WERI-Rb-1 (cell line): Measurements from ENCODE around the gene PRM2.

ENCODE experiments used
- DNase-seq: peaks from one replicate; pipeline ENCODE4 v3.0.0-alpha.2; 2020
- H3K27ac ChIP-seq: fragments of 250-450 bp; sonication (Bioruptor Pico); 2 replicates; pipeline ENCODE4 v1.5.1; 2020; ENCODE audit warnings: mild to moderate bottlenecking, moderate library complexity
- H3K27me3 ChIP-seq: fragments of 250-450 bp; sonication (Bioruptor Pico); 2 replicates; pipeline ENCODE4 v1.5.1; 2021; ENCODE audit warnings: mild to moderate bottlenecking, low read depth, moderate library complexity; ENCODE audit not compliant: insufficient read depth, severe bottlenecking
- H3K36me3 ChIP-seq: fragments of 250-450 bp; sonication (Bioruptor Pico); 2 replicates; pipeline ENCODE4 v1.5.1; 2020; ENCODE audit warnings: mild to moderate bottlenecking, moderate library complexity
- H3K4me3 ChIP-seq: 2 replicates; pipeline ENCODE4 v1.5.1; 2011; ENCODE audit warnings: low read depth, mild to moderate bottlenecking, control low read depth, low read length
- H3K9me3 ChIP-seq: fragments of 250-450 bp; sonication (Bioruptor Pico); 2 replicates; pipeline ENCODE4 v1.5.1; 2021; ENCODE audit warnings: mild to moderate bottlenecking, moderate library complexity; ENCODE audit not compliant: severe bottlenecking
- TF ChIP-seq, protein P1 (sequence below): IDR thresholded peaks from 2 replicates; pipeline ENCODE4 v1.5.1; 2011; ENCODE audit warnings: low read depth, mild to moderate bottlenecking, control low read depth, inconsistent platforms, low read length

PRM2 gene

DNA sequence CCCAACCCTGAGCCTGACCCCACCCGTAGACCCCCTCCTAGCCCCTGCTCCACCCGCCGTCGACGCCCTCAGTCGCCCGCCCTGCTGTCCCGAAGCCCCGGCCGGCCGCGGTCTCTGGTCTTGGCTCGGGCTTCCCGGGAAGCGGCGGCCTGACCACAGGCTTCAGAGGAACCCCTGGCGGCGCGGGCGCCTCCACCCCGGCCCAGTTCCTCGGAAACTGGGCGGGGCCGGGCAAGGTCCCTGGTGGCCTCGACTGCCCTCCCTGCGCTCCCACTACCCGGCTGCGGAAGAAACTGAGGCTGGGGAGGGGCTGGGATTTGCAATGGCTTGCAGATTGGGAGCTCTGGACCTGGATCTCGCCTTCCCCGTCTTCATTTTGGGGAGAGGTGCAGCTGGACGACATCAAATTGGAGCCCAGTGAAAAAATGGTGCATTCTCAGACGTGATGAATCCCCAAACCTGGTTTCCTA, 19.6 kb downstream of the PRM2 start:
- Histone ChIP-seq H3K36me3 (no peaks in the 10 kb centered on the region; the same call in 1 of the 2 replicates), H3K9me3 (no peaks in the 10 kb centered on the region), H3K27me3 (no peaks in the 10 kb centered on the region), H3K4me3 (peak overlapping the region; percentile 78), H3K27ac (peak overlapping the region; percentile 83)
- peak; percentile 38 for DNase-seq
- TF ChIP-seq, protein P1, sequence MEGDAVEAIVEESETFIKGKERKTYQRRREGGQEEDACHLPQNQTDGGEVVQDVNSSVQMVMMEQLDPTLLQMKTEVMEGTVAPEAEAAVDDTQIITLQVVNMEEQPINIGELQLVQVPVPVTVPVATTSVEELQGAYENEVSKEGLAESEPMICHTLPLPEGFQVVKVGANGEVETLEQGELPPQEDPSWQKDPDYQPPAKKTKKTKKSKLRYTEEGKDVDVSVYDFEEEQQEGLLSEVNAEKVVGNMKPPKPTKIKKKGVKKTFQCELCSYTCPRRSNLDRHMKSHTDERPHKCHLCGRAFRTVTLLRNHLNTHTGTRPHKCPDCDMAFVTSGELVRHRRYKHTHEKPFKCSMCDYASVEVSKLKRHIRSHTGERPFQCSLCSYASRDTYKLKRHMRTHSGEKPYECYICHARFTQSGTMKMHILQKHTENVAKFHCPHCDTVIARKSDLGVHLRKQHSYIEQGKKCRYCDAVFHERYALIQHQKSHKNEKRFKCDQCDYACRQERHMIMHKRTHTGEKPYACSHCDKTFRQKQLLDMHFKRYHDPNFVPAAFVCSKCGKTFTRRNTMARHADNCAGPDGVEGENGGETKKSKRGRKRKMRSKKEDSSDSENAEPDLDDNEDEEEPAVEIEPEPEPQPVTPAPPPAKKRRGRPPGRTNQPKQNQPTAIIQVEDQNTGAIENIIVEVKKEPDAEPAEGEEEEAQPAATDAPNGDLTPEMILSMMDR = no peak

DNA sequence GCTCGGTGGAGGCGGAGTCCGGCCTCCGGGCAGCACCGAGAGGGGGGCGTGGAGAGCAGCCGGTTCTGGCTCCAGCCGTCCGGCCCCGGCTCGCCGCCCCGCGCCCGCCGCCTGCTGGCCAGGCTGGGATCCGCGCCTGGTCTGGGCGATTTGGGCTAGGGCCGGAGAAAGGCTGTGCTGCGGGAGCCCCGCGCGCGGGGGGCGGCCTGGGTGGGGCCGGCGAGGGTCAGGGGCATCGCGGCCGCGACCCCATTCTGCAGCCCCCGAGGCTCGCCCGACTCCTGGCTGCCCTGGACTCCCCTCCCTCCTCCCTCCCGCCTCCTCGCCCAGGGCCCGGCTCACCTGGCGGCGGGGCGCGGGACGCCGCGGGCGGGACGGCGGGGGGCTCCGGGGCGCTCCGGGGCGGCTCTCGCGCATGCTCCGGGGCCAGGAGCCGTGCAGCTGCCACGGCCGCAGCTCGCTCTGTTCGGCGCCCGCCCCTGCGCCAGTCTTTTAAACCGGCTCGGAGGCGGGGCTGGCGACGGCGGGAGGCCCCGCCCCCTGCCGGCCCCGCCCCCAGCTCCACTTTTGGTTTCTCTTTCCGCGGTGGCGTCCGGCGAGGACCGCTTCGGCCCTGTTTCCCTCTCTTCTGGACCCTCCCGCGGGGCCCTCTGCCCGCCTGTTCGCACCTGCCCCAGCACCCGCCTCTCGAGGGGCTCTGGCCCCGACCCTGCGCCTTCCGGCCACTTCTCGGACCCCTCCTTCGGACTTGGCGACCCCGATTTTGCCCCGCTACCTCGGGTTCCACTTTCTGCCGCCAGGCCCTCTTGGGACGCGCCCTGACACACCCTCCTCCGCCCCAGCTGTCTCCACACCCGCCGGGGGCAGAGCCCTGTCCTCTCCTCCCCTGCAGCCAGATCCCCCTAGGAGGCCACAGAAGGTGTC, 20.3 kb downstream of the PRM2 start, which contains the start of gene SOCS1:
TSS of gene SOCS1 (minus strand) at position 468 of the 924 bp plus-strand sequence. CDS start 726 bp downstream, outside the sequence.
- no peaks in the 10 kb centered on the region for H3K27me3 ChIP-seq
- no peaks in the 10 kb centered on the region; the same call in 1 of the 2 replicates for H3K36me3 ChIP-seq
- peak within 1 kb of the TSS; percentile 83 for H3K27ac ChIP-seq
- TF ChIP-seq, protein P1 = peak; percentile 82
- peak; percentile 85 for DNase-seq
- H3K9me3 ChIP-seq = no peaks in the 10 kb centered on the region
- peak within 1 kb of the TSS; percentile 78 for H3K4me3 ChIP-seq

DNA sequence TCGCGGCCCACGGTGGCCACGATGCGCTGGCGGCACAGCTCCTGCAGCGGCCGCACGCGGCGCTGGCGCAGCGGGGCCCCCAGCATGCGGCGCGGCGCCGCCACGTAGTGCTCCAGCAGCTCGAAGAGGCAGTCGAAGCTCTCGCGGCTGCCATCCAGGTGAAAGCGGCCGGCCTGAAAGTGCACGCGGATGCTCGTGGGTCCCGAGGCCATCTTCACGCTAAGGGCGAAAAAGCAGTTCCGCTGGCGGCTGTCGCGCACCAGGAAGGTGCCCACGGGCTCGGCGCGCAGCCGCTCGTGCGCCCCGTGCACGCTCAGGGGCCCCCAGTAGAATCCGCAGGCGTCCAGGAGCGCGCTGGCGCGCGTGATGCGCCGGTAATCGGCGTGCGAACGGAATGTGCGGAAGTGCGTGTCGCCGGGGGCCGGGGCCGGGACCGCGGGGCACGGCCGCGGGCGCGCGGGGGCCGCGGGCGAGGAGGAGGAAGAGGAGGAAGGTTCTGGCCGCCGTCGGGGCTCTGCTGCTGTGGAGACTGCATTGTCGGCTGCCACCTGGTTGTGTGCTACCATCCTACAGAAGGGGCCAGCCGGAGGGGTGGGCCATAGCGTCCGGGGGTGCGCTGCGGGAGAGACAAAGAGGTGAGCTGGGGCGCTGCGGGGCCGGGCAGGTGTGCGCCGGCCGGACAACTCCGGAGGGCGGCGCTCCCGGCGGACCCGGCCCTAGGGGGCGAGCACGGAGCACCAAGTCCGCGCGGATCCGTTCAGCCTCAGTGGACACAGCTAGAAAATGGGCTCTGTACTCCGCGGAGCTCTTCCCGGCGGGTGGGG, 21.2 kb downstream of the PRM2 start:
- peak overlapping the region; percentile 72 for H3K27ac ChIP-seq
- no peaks in the 10 kb centered on the region for H3K9me3 ChIP-seq
- H3K4me3 ChIP-seq = peak overlapping the region; percentile 66
- no peaks in the 10 kb centered on the region; the same call in 1 of the 2 replicates for H3K36me3 ChIP-seq
- H3K27me3 ChIP-seq = no peaks in the 10 kb centered on the region
- peak; percentile 44 for DNase-seq
- TF ChIP-seq, protein P1 = peak; percentile 23; the same call in 1 of the 2 replicates

DNA sequence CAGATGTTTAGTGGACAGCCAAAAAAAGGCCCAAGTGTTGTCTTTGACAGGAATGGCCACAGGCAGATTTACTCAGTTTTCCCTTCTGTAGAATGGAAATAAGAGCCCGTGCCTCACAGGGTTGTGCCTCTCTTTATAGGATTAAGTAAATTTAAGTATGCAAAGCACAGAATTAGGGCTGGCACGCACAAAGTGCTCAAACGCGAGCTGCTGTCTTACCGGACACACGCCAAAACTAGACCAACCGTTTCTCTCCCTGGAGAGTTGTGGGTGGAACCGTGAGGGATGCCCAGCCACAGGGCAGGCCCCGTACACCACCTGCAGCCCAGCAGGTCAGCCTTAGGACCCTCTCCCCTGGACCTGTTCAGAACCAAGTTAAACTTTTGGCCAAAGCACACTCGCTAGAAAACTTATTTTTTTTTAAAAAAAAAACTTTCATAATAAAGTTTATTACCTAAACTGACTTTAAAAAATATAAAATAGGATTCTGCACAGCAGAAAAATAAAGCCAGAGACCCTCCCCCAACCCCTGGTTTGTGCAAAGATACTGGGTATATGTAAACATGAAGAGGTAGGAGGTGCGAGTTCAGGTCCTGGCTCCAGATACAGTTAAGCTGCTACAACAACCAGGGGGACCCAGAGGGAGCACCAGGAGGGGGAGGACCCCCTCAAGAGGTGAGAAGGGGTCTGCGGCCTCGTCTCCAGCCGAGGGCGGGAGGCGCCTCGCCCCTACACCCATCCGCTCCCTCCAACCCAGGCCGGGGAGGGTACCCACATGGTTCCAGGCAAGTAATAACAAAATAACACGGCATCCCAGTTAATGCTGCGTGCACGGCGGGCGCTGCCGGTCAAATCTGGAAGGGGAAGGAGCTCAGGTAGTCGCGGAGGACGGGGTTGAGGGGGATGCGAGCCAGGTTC, 22.0 kb downstream of the PRM2 start:
- H3K27ac ChIP-seq = no peak overlapping the region
- no peaks in the 10 kb centered on the region; the same call in 1 of the 2 replicates for H3K36me3 ChIP-seq
- H3K4me3 ChIP-seq = peak overlapping the region; percentile 66; the same call in 1 of the 2 replicates
- DNase-seq = no peak
- no peaks in the 10 kb centered on the region for H3K9me3 ChIP-seq
- TF ChIP-seq, protein P1 = no peak
- no peaks in the 10 kb centered on the region for H3K27me3 ChIP-seq
